ENCODE data around the gene NCKAP5L. TPM values are rescaled to one million over a fixed set of nuclear protein-coding genes. Genes with fewer than 3 reads are reported as not detected.

NCKAP5L gene
- total RNA-seq, 1 experiment from 2014 or later: 20.9 TPM

GRCh38 chr12:49792181-49792970, 35.8 kb downstream of the NCKAP5L start:
- Histone ChIP-seq H3K4me2 (no peak overlapping the region), H3K27ac (no peak overlapping the region), H3K4me3 (no peak overlapping the region), H3K36me3 (ENCODE audit: low read depth) (no peaks in the 10 kb centered on the region), H3K9me2 (ENCODE audit: insufficient read depth) (no peaks in the 10 kb centered on the region), H2AFZ (no peak overlapping the region), H4K20me1 (ENCODE audit: insufficient read depth) (no peaks in the 10 kb centered on the region), H3K27me3 (ENCODE audit: insufficient read depth, low read depth) (no peaks in the 10 kb centered on the region), H3K9me3 (ENCODE audit: insufficient read depth, low read depth) (no peaks in the 10 kb centered on the region), H3K79me2 (ENCODE audit: low read depth) (no peaks in the 10 kb centered on the region), H3K4me1 (replicated peaks; ENCODE audit: insufficient read depth) (no peaks in the 10 kb centered on the region), H3F3A (ENCODE audit: insufficient read depth, low read depth) (no peaks in the 10 kb centered on the region)
- CTCF ChIA-PET: no interaction called here
- no TSS peak for BruUV-seq (replicated peaks)
- no peak for DNase-seq
- TF ChIP-seq EZH2 (IDR thresholded peaks at IDR 0.05; ENCODE audit: low read depth) (no peak), CTCF (conservative IDR thresholded peaks at IDR 0.05) (no peak)
- POLR2A ChIA-PET (ENCODE audit: unreplicated experiment): no interaction called here
- intact Hi-C loops (cut with micrococcal nuclease; ENCODE audit: unreplicated experiment): no loop called here

GRCh38 chr12:49791700-49792099, 36.5 kb downstream of the NCKAP5L start:
- intact Hi-C loops (cut with micrococcal nuclease; ENCODE audit: unreplicated experiment): no loop called here
- no peaks in the 10 kb centered on the region for H3K36me3 ChIP-seq (ENCODE audit: low read depth)
- ChIA-PET POLR2A (ENCODE audit: unreplicated experiment) (no interaction called here), CTCF (no interaction called here)
- no peaks in the 10 kb centered on the region for H3K27me3 ChIP-seq (ENCODE audit: insufficient read depth, low read depth)
- no peak overlapping the region for H3K27ac ChIP-seq
- H3F3A ChIP-seq (ENCODE audit: insufficient read depth, low read depth): no peaks in the 10 kb centered on the region
- no peak for DNase-seq
- H3K4me2 ChIP-seq: no peak overlapping the region
- H3K79me2 ChIP-seq (ENCODE audit: low read depth): no peaks in the 10 kb centered on the region
- no peaks in the 10 kb centered on the region for H3K4me1 ChIP-seq (replicated peaks; ENCODE audit: insufficient read depth)
- H3K9me2 ChIP-seq (ENCODE audit: insufficient read depth): no peaks in the 10 kb centered on the region
- no peak overlapping the region for H2AFZ ChIP-seq
- TF ChIP-seq EZH2 (IDR thresholded peaks at IDR 0.05; ENCODE audit: low read depth) (no peak), CTCF (conservative IDR thresholded peaks at IDR 0.05) (no peak)
- H4K20me1 ChIP-seq (ENCODE audit: insufficient read depth): no peaks in the 10 kb centered on the region
- no peak overlapping the region for H3K4me3 ChIP-seq
- H3K9me3 ChIP-seq (ENCODE audit: insufficient read depth, low read depth): no peaks in the 10 kb centered on the region
- BruUV-seq (replicated peaks): no TSS peak

GRCh38 chr12:49790741-49791555, 37.3 kb downstream of the NCKAP5L start:
- no peak for TF ChIP-seq CTCF (conservative IDR thresholded peaks at IDR 0.05)
- TF ChIP-seq EZH2 (IDR thresholded peaks at IDR 0.05; ENCODE audit: low read depth): no peak
- Histone ChIP-seq H3K4me2 (no peak overlapping the region), H3K27me3 (ENCODE audit: insufficient read depth, low read depth) (no peaks in the 10 kb centered on the region), H4K20me1 (ENCODE audit: insufficient read depth) (no peaks in the 10 kb centered on the region), H3K27ac (no peak overlapping the region), H3K4me3 (no peak overlapping the region), H3K36me3 (ENCODE audit: low read depth) (no peaks in the 10 kb centered on the region), H3K79me2 (ENCODE audit: low read depth) (no peaks in the 10 kb centered on the region), H3K9me3 (ENCODE audit: insufficient read depth, low read depth) (no peaks in the 10 kb centered on the region), H3K4me1 (replicated peaks; ENCODE audit: insufficient read depth) (no peaks in the 10 kb centered on the region), H2AFZ (no peak overlapping the region), H3F3A (ENCODE audit: insufficient read depth, low read depth) (no peaks in the 10 kb centered on the region), H3K9me2 (ENCODE audit: insufficient read depth) (no peaks in the 10 kb centered on the region)
- BruUV-seq (replicated peaks): no TSS peak
- ChIA-PET CTCF (no interaction called here), POLR2A (ENCODE audit: unreplicated experiment) (no interaction called here)
- no peak for DNase-seq
- intact Hi-C loops (cut with micrococcal nuclease; ENCODE audit: unreplicated experiment): no loop called here
